Muscle of leg (tissue), 11 donors: ENCODE results near the gene OCA2. TPM values are rescaled to one million over a fixed set of nuclear protein-coding genes. Genes with fewer than 3 reads are reported as not detected.
"Not testable (repeated sequence)": the region's sequence is repeated elsewhere in the genome, so short reads cannot be mapped to it uniquely, and the experiment has no call there.

Source experiments
- DNase-seq: peaks from one replicate; pipeline ENCODE4 v3.0.0; 2013
- H3K27ac ChIP-seq: one replicate; pipeline ENCODE4 v1.5.1; 2013; ENCODE audit warnings: mild to moderate bottlenecking, low read length, control low read depth
- H3K27me3 ChIP-seq: one replicate; pipeline ENCODE4 v1.6.1; 2013; ENCODE audit warnings: low read length; ENCODE audit not compliant: control insufficient read depth, insufficient read depth
- H3K36me3 ChIP-seq: one replicate; pipeline ENCODE4 v1.6.1; 2013; ENCODE audit warnings: low read length; ENCODE audit not compliant: control insufficient read depth, insufficient read depth
- H3K4me1 ChIP-seq: one replicate; pipeline ENCODE4 v1.6.1; 2013; ENCODE audit warnings: low read length; ENCODE audit not compliant: control insufficient read depth, insufficient read depth
- H3K4me3 ChIP-seq: one replicate; pipeline ENCODE4 v1.5.1; 2013; ENCODE audit warnings: low read length, control low read depth
- H3K9me3 ChIP-seq: replicated peaks from 2 replicates; pipeline ENCODE4 v1.6.1; 2013; ENCODE audit warnings: low read depth, low read length; ENCODE audit not compliant: control insufficient read depth
- WGBS: methylation state at CpG from one replicate; pipeline ENCODE4 v1.1.5; 2013; ENCODE audit warnings: missing lambda C conversion rate; ENCODE audit not compliant: insufficient coverage; 5-methylcytosine and 5-hydroxymethylcytosine counted together
- polyA plus RNA-seq, 8 donors: library from polyadenylated mRNA; unstranded; fragments of 120-200 nt; gene quantifications; one replicate each; pipeline versions ENCODE4 v1.2.1 to v1.2.3, GENCODE V29; 2013; ENCODE audit warnings: inconsistent platforms in 1 of 8, low replicate concordance in 1 of 8; ENCODE audit not compliant: insufficient read length in 8 of 8, insufficient read depth in 1 of 8
- total RNA-seq: library from RNA; stranded (reverse); fragments of 120-200 nt; gene quantifications from one replicate; pipeline ENCODE4 v1.2.4, GENCODE V29; 2013

OCA2 gene
- total and polyA plus RNA-seq, 9 donors = 1.9 to 5.3 (median 3.6) TPM

- DNase-seq, H3K9me3 ChIP-seq, H3K27me3 ChIP-seq, H3K4me3 ChIP-seq, H3K27ac ChIP-seq: not testable (repeated sequence)
- 90% methylated on average over 2 of the region's 16 CpGs for WGBS
- Histone ChIP-seq H3K36me3 (peaks cover 70% of the 10 kb centered on the region), H3K4me1 (peaks cover 13% of the 10 kb centered on the region)
These were observed 22.5 kb upstream of the OCA2 start for GRCh38 chr15:28121577-28121976.

GRCh38 chr15:28120359-28120640, 21.2 kb upstream of the OCA2 start:
- Histone ChIP-seq H3K4me1 (peaks cover 13% of the 10 kb centered on the region), H3K27ac (no peak overlapping the region), H3K36me3 (peaks cover 81% of the 10 kb centered on the region), H3K9me3 (no peaks in the 10 kb centered on the region), H3K4me3 (no peak overlapping the region), H3K27me3 (no peaks in the 10 kb centered on the region)
- DNase-seq = no peak
- 80% methylated on average over 1 of the region's 4 CpGs for WGBS

GRCh38 chr15:28118531-28118930, 19.4 kb upstream of the OCA2 start:
- Histone ChIP-seq H3K4me1 (peaks cover 18% of the 10 kb centered on the region), H3K9me3 (no peaks in the 10 kb centered on the region), H3K4me3 (no peak overlapping the region), H3K36me3 (peaks cover 81% of the 10 kb centered on the region), H3K27me3 (no peaks in the 10 kb centered on the region), H3K27ac (no peak overlapping the region)
- no peak for DNase-seq
- 88% methylated on average over 7 of the region's 10 CpGs for WGBS

- Histone ChIP-seq H3K4me1 (peaks cover 18% of the 10 kb centered on the region), H3K36me3 (peaks cover 81% of the 10 kb centered on the region), H3K4me3 (no peak overlapping the region), H3K27ac (no peak overlapping the region), H3K9me3 (no peaks in the 10 kb centered on the region), H3K27me3 (no peaks in the 10 kb centered on the region)
- 68% methylated on average over 10 of the region's 11 CpGs for WGBS
- no peak for DNase-seq
These were observed 19.0 kb upstream of the OCA2 start for GRCh38 chr15:28118083-28118482.

GRCh38 chr15:28117432-28117990, 18.4 kb upstream of the OCA2 start:
- Histone ChIP-seq H3K4me1 (peaks cover 18% of the 10 kb centered on the region), H3K27me3 (no peaks in the 10 kb centered on the region), H3K27ac (no peak overlapping the region), H3K4me3 (no peak overlapping the region), H3K9me3 (no peaks in the 10 kb centered on the region), H3K36me3 (peaks cover 83% of the 10 kb centered on the region)
- 66% methylated on average over 4 of the region's 12 CpGs for WGBS
- no peak for DNase-seq

- no peaks in the 10 kb centered on the region for H3K27me3 ChIP-seq
- H3K9me3 ChIP-seq = no peaks in the 10 kb centered on the region
- H3K4me1 ChIP-seq = peaks cover 18% of the 10 kb centered on the region
- 89% methylated on average over 38 of the region's 42 CpGs for WGBS
- no peak for DNase-seq
- peaks cover 84% of the 10 kb centered on the region for H3K36me3 ChIP-seq
- H3K4me3 ChIP-seq = no peak overlapping the region
- no peak overlapping the region for H3K27ac ChIP-seq
These were observed 17.7 kb upstream of the OCA2 start for GRCh38 chr15:28116521-28117431.

- peaks cover 81% of the 10 kb centered on the region for H3K36me3 ChIP-seq
- H3K4me3 ChIP-seq = no peak overlapping the region
- 82% methylated on average over 9 of the region's 13 CpGs for WGBS
These were observed 16.8 kb upstream of the OCA2 start for GRCh38 chr15:28115871-28116270.

GRCh38 chr15:28114721-28115622, 15.9 kb upstream of the OCA2 start:
- Histone ChIP-seq H3K4me3 (no peak overlapping the region), H3K4me1 (peaks cover 18% of the 10 kb centered on the region), H3K36me3 (peaks cover 75% of the 10 kb centered on the region), H3K9me3 (no peaks in the 10 kb centered on the region), H3K27me3 (no peaks in the 10 kb centered on the region), H3K27ac (no peak overlapping the region)
- WGBS = 86% methylated on average over 18 of the region's 23 CpGs
- DNase-seq = no peak

More at GRCh38 chr15:28115871-28116270, 16.8 kb upstream of the OCA2 start:
- Histone ChIP-seq H3K9me3 (no peaks in the 10 kb centered on the region), H3K27me3 (no peaks in the 10 kb centered on the region), H3K4me1 (peaks cover 18% of the 10 kb centered on the region), H3K27ac (no peak overlapping the region)
- no peak for DNase-seq

GRCh38 chr15:28114114-28114455, 15.0 kb upstream of the OCA2 start:
- H3K27me3 ChIP-seq = no peaks in the 10 kb centered on the region
- no peak overlapping the region for H3K27ac ChIP-seq
- DNase-seq = no peak
- peaks cover 69% of the 10 kb centered on the region for H3K36me3 ChIP-seq
- peaks cover 18% of the 10 kb centered on the region for H3K4me1 ChIP-seq
- no peak overlapping the region for H3K4me3 ChIP-seq
- H3K9me3 ChIP-seq = no peaks in the 10 kb centered on the region
- WGBS = 96% methylated on average over 3 of the region's 4 CpGs
